ENCODE measurements around the gene SDK1. TPM values are rescaled to one million over a fixed set of nuclear protein-coding genes. Genes with fewer than 3 reads are reported as not detected.
"Not testable (repeated sequence)": the region's sequence is repeated elsewhere in the genome, so short reads cannot be mapped to it uniquely, and the experiment has no call there.

The SDK1 gene
- total RNA-seq, 1 donor from 2014 or later = 0.53 TPM

GRCh38 chr7:4225881-4226523, 925.0 kb downstream of the SDK1 start:
- ATAC-seq = no peak
- DNase-seq (ENCODE audit: low spot score) = no peak

GRCh38 chr7:4226524-4226882, 925.5 kb downstream of the SDK1 start:
- DNase-seq (ENCODE audit: low spot score) = no peak
- ATAC-seq = no peak

GRCh38 chr7:4227105-4228010, 926.3 kb downstream of the SDK1 start:
- DNase-seq (ENCODE audit: low spot score) (no peak), ATAC-seq (no peak)

GRCh38 chr7:4230352-4230751, 929.3 kb downstream of the SDK1 start:
- ATAC-seq (no peak), DNase-seq (ENCODE audit: low spot score) (no peak)

- DNase-seq (ENCODE audit: low spot score) = no peak
- ATAC-seq = no peak
Observed at GRCh38 chr7:4233146-4233545, 932.1 kb downstream of the SDK1 start.

GRCh38 chr7:4233621-4234497, 932.8 kb downstream of the SDK1 start:
- DNase-seq (ENCODE audit: low spot score) (no peak), ATAC-seq (no peak)

GRCh38 chr7:4234498-4234855, 933.4 kb downstream of the SDK1 start:
- ATAC-seq (no peak), DNase-seq (ENCODE audit: low spot score) (no peak)

GRCh38 chr7:4234886-4235285, 933.8 kb downstream of the SDK1 start:
- no peak for DNase-seq (ENCODE audit: low spot score)
- no peak for ATAC-seq

GRCh38 chr7:4235596-4235995, 934.5 kb downstream of the SDK1 start:
- peak; percentile 31 for ATAC-seq
- no peak for DNase-seq (ENCODE audit: low spot score)

- ATAC-seq = no peak
Observed at GRCh38 chr7:4236389-4236788, 935.3 kb downstream of the SDK1 start.

GRCh38 chr7:4236873-4237272, 935.8 kb downstream of the SDK1 start:
- not testable (repeated sequence) for ATAC-seq

More at GRCh38 chr7:4236389-4236788, 935.3 kb downstream of the SDK1 start:
- no peak for DNase-seq (ENCODE audit: low spot score)

GRCh38 chr7:4237296-4238235, 936.5 kb downstream of the SDK1 start:
- ATAC-seq (no peak), DNase-seq (ENCODE audit: low spot score) (no peak)

More at GRCh38 chr7:4236873-4237272, 935.8 kb downstream of the SDK1 start:
- DNase-seq (ENCODE audit: low spot score) = not testable (repeated sequence)

- no peak for ATAC-seq
Observed at GRCh38 chr7:4238861-4239260, 937.8 kb downstream of the SDK1 start.

GRCh38 chr7:4240042-4240441, 939.0 kb downstream of the SDK1 start:
- DNase-seq (ENCODE audit: low spot score) = no peak
- no peak for ATAC-seq

More at GRCh38 chr7:4238861-4239260, 937.8 kb downstream of the SDK1 start:
- no peak for DNase-seq (ENCODE audit: low spot score)

GRCh38 chr7:4240520-4241303, 939.7 kb downstream of the SDK1 start:
- DNase-seq (ENCODE audit: low spot score) (no peak), ATAC-seq (no peak)

GRCh38 chr7:4241304-4241612, 940.2 kb downstream of the SDK1 start:
- DNase-seq (ENCODE audit: low spot score) (no peak), ATAC-seq (no peak)

- ATAC-seq (no peak), DNase-seq (ENCODE audit: low spot score) (no peak)
Observed at GRCh38 chr7:4241791-4242190, 940.7 kb downstream of the SDK1 start.

GRCh38 chr7:4242706-4243105, 941.7 kb downstream of the SDK1 start:
- ATAC-seq = no peak
- no peak for DNase-seq (ENCODE audit: low spot score)

GRCh38 chr7:4244041-4244440, 943.0 kb downstream of the SDK1 start:
- DNase-seq (ENCODE audit: low spot score) = no peak
- ATAC-seq = no peak

GRCh38 chr7:4244635-4245034, 943.6 kb downstream of the SDK1 start:
- DNase-seq (ENCODE audit: low spot score) (no peak), ATAC-seq (no peak)
